Measurements from ENCODE around the gene MAP3K5. TPM values are rescaled to one million over a fixed set of nuclear protein-coding genes. Genes with fewer than 3 reads are reported as not detected.

The MAP3K5 gene, protein sequence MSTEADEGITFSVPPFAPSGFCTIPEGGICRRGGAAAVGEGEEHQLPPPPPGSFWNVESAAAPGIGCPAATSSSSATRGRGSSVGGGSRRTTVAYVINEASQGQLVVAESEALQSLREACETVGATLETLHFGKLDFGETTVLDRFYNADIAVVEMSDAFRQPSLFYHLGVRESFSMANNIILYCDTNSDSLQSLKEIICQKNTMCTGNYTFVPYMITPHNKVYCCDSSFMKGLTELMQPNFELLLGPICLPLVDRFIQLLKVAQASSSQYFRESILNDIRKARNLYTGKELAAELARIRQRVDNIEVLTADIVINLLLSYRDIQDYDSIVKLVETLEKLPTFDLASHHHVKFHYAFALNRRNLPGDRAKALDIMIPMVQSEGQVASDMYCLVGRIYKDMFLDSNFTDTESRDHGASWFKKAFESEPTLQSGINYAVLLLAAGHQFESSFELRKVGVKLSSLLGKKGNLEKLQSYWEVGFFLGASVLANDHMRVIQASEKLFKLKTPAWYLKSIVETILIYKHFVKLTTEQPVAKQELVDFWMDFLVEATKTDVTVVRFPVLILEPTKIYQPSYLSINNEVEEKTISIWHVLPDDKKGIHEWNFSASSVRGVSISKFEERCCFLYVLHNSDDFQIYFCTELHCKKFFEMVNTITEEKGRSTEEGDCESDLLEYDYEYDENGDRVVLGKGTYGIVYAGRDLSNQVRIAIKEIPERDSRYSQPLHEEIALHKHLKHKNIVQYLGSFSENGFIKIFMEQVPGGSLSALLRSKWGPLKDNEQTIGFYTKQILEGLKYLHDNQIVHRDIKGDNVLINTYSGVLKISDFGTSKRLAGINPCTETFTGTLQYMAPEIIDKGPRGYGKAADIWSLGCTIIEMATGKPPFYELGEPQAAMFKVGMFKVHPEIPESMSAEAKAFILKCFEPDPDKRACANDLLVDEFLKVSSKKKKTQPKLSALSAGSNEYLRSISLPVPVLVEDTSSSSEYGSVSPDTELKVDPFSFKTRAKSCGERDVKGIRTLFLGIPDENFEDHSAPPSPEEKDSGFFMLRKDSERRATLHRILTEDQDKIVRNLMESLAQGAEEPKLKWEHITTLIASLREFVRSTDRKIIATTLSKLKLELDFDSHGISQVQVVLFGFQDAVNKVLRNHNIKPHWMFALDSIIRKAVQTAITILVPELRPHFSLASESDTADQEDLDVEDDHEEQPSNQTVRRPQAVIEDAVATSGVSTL (N-terminal part only)
- total RNA-seq = 6.8 TPM

DNA sequence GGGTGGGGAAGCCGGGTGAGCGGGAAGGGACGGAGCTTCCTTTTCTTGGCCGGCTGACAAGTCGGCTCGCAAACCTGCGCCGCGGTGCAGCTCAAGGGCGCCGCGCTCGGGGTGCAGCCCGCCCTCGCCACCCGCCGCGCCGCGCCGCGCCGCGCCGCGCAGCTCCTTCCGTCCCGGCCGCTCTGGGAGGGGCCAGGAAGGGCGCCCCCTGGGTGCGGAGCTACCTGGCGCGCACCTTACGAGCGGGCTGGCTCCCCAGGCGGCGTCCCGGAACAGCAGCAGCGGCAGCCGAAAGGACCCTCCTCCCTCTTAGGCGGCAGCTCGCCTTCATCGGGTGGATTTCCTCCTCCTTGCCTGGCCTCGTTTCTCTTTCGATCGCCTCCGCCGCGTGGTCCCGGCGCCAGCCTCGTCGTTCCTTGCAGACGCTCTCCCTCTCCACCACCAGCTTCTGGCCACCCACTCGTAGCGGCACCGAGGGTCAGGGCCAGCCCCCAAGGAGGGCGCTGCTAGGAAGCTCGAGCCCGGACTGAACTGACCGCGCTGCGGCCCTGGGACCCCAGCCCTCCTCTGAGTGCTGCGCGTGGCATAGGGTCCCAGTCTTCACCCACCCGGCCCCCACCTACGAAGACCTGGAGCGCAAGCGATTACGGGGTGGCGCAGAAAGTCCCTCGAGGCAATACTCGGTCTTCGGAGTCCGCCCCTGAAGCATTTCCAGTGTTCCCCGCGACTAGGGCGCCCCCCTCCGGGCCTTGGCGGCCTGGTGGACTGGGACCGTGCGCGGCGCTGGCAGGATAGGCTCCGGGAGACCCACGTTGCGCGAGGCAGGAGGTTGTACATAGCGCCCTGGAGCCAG lies at the start of gene MAP3K5:
MAP3K5 (minus strand) TSS at position 68 of the 853 bp plus-strand sequence. CDS start 320 bp downstream, outside the sequence.
- H3K9ac ChIP-seq (ENCODE audit: low read depth in 1 of 3, low read length in 3 of 3) = peak within 1 kb of the TSS; percentile 90 to 95 (median 94)
- no peaks in the 10 kb centered on the region for H3K27me3 ChIP-seq (ENCODE audit: control insufficient read depth in 3 of 3, insufficient read depth in 3 of 3, low read length in 3 of 3)
- H3K36me3 ChIP-seq (ENCODE audit: control insufficient read depth in 3 of 3, insufficient read depth in 3 of 3, low read length in 3 of 3) = no peaks in the 10 kb centered on the region
- H3K4me3 ChIP-seq (ENCODE audit: low read length in 3 of 3) = peak within 1 kb of the TSS; percentile 78 to 98 (median 97)
- no peaks in the 10 kb centered on the region for H3K9me3 ChIP-seq (ENCODE audit: control insufficient read depth in 3 of 3, low read length in 3 of 3)
- H3K27ac ChIP-seq (ENCODE audit: low read depth, low read length) = peak within 1 kb of the TSS; percentile 90
- H3K4me1 ChIP-seq (ENCODE audit: control insufficient read depth in 3 of 3, insufficient read depth in 3 of 3, low read length in 3 of 3) = peaks cover 7 to 18% (median 11%) of the 10 kb centered on the region in 3 donors

DNA sequence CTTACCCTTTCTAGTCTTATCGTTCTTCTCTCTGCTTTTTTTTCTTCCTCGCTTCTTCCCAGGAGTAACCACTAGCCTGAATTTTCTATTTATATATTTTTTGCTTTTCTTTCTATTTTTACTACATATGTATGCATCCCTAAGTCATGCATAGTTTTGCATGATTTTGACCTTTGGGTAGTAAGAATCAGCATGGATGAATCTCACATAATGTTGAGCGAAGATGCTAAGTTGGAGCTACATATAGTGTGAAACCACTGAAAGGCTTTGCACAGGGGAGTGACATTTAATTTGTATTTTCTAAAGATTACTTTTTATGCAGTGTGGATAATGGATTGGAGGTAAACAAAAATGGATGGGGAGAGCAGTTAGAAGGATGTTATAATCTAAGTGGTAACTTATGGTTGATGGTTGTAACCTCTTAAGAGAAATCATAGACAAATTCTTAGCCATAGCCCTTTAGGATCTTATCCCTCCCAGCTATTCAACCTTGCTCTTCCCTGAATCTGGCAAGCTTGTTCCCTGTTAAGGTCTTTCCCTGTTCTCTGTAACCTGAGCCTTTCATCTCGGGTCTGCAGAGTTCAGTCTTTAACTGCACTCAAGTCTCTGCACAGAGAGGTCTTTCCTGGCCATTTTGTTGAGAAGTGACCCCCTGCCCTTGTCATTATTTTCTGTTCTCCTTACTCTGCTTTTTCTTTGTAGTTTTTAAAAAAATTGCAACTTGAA lies 48.2 kb upstream of the MAP3K5 start:
- Histone ChIP-seq H3K4me1 (ENCODE audit: control insufficient read depth in 3 of 3, insufficient read depth in 3 of 3, low read length in 3 of 3) (no peaks in the 10 kb centered on the region), H3K9me3 (ENCODE audit: control insufficient read depth in 3 of 3, low read length in 3 of 3) (no peaks in the 10 kb centered on the region), H3K36me3 (ENCODE audit: control insufficient read depth in 3 of 3, insufficient read depth in 3 of 3, low read length in 3 of 3) (peaks cover 0 to 2% (median 0%) of the 10 kb centered on the region in 3 donors), H3K4me3 (ENCODE audit: low read length in 3 of 3) (no peak overlapping the region), H3K27me3 (ENCODE audit: control insufficient read depth in 3 of 3, insufficient read depth in 3 of 3, low read length in 3 of 3) (no peaks in the 10 kb centered on the region), H3K9ac (ENCODE audit: low read depth in 1 of 3, low read length in 3 of 3) (no peak overlapping the region), H3K27ac (ENCODE audit: low read depth, low read length) (no peak overlapping the region)

DNA sequence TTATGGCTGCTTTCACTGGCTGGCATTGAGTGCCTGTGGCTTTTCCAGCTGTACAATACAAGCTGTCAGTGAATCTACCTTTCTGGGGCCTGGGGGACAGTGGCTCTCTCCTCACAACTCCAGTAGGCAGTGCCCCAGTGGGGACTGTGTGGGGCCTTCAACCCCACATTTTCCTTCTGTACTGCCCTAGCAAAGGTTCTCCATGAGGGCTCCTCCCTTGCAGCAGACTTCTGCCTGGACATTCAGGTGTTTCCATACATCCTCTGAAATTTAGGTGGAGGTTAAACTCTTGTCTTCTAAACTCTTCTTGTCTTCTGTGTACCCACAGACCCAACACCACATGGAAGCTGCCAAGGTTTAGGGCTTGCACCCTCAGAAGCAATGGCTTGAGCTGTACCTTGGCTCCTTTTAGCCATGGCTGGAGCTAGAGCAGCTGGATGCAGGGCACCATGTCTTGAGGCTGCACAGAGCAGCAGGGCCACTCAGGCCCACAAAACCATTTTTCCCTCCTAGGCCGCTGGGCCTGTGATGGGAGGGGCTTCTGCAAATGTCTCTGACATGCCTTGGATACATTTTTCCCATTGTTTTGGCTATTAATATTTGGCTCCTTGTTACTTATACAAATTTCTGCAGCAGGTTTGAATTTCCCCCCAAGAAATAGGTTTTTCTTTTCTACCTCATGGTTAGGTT lies 39.7 kb upstream of the MAP3K5 start:
- H3K27ac ChIP-seq (ENCODE audit: low read depth, low read length) = no peak overlapping the region
- peaks cover 0 to 5% (median 3%) of the 10 kb centered on the region in 3 donors for H3K9me3 ChIP-seq (ENCODE audit: control insufficient read depth in 3 of 3, low read length in 3 of 3)
- H3K4me1 ChIP-seq (ENCODE audit: control insufficient read depth in 3 of 3, insufficient read depth in 3 of 3, low read length in 3 of 3) = no peaks in the 10 kb centered on the region
- H3K4me3 ChIP-seq (ENCODE audit: low read length in 3 of 3) = no peak overlapping the region
- peaks cover 7 to 14% (median 12%) of the 10 kb centered on the region in 3 donors for H3K36me3 ChIP-seq (ENCODE audit: control insufficient read depth in 3 of 3, insufficient read depth in 3 of 3, low read length in 3 of 3)
- H3K9ac ChIP-seq (ENCODE audit: low read depth in 1 of 3, low read length in 3 of 3) = no peak overlapping the region
- H3K27me3 ChIP-seq (ENCODE audit: control insufficient read depth in 3 of 3, insufficient read depth in 3 of 3, low read length in 3 of 3) = no peaks in the 10 kb centered on the region

DNA sequence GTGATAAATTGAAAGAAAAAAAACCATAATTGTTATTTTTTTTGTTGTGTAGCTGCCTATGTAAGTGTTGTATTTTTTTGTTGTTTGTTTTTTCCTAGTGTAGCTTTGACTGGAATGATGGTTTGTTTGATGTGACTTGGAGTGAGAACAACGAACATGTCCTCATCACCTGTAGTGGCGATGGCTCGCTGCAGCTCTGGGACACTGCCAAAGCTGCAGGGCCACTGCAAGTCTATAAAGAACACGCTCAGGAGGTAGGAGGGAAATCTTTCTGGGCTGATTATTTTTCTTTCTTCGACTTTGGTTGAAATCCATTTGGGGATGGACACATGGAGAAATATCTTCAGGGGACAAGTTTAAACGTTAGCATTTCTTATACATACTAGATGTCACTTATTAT lies 33.9 kb upstream of the MAP3K5 start:
- Histone ChIP-seq H3K9ac (ENCODE audit: low read depth in 1 of 3, low read length in 3 of 3) (no peak overlapping the region), H3K4me1 (ENCODE audit: control insufficient read depth in 3 of 3, insufficient read depth in 3 of 3, low read length in 3 of 3) (peaks cover 9 to 19% (median 12%) of the 10 kb centered on the region in 3 donors), H3K9me3 (ENCODE audit: control insufficient read depth in 3 of 3, low read length in 3 of 3) (no peaks in the 10 kb centered on the region), H3K27ac (ENCODE audit: low read depth, low read length) (no peak overlapping the region), H3K27me3 (ENCODE audit: control insufficient read depth in 3 of 3, insufficient read depth in 3 of 3, low read length in 3 of 3) (no peaks in the 10 kb centered on the region), H3K36me3 (ENCODE audit: control insufficient read depth in 3 of 3, insufficient read depth in 3 of 3, low read length in 3 of 3) (peaks cover 0 to 14% (median 11%) of the 10 kb centered on the region in 3 donors), H3K4me3 (ENCODE audit: low read length in 3 of 3) (no peak overlapping the region)

DNA sequence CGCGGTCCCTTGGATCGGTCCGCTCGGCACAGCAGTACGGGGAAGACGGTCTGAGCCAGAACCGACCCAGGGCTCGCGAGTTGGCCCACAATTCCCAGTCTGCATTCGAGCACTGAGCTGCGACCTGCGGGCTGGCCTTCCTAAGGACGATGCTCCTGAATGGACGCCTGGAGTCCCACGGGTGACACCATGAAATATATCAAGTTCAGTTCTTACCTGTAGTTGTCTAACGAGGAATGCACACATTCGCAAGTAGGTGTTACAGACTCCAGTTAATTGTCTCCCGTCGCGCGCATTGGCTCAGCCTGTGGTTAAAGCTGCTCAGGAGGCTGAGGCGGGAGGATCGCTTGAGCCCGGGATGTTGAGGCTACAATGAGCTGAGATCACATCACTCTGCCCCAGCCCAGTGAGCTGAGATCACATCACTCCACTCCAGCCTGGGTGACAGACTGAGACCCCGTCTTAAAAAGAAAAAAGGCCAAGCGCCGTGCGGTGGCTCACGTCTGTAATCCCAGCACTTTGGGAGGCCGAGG lies 30.9 kb upstream of the MAP3K5 start:
- no peaks in the 10 kb centered on the region for H3K9me3 ChIP-seq (ENCODE audit: control insufficient read depth in 3 of 3, low read length in 3 of 3)
- H3K4me1 ChIP-seq (ENCODE audit: control insufficient read depth in 3 of 3, insufficient read depth in 3 of 3, low read length in 3 of 3) = peaks cover 13 to 30% (median 15%) of the 10 kb centered on the region in 3 donors
- H3K36me3 ChIP-seq (ENCODE audit: control insufficient read depth in 3 of 3, insufficient read depth in 3 of 3, low read length in 3 of 3) = peaks cover 0 to 14% (median 9%) of the 10 kb centered on the region in 3 donors
- no peaks in the 10 kb centered on the region for H3K27me3 ChIP-seq (ENCODE audit: control insufficient read depth in 3 of 3, insufficient read depth in 3 of 3, low read length in 3 of 3)
- H3K27ac ChIP-seq (ENCODE audit: low read depth, low read length) = peak overlapping the region; percentile 85
- peak overlapping the region; percentile 81 to 97 (median 87) for H3K4me3 ChIP-seq (ENCODE audit: low read length in 3 of 3)
- H3K9ac ChIP-seq (ENCODE audit: low read depth in 1 of 3, low read length in 3 of 3) = peak overlapping the region; percentile 87 to 88 (median 88)

DNA sequence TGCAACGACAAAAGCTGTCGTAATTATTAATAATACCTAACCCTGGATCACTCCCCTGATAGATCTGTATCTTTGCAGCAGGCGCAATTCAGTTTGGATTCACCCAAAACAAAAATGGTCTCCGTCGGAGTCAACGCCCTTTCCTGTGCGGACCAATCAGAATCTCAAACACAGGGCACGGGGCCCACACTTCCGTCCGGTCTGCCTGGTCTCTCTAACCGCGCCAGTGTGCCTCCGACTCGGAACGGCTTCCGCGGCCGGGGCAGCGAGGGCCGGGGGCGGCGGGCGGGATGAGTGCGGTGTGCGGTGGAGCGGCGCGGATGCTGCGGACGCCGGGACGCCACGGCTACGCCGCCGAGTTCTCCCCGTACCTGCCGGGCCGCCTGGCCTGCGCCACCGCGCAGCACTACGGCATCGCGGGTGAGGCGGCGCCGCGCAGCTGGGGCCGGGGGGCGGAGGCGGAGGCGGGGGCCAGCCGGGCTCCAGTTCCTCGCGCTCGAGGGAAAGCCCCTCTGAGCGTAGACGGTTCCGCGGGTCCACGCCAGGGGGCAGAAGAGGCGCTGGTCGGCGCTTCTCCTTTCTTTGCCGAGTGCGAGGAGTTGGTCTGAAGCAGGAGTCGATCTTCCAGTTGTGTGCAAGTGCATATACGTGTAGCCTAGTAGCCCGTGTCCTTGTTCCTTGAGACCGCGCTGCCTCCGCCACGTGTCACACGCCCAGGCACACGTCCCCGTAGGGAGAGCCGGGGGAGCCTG lies 30.3 kb upstream of the MAP3K5 start, which contains the start of gene PEX7:
PEX7 (plus strand) TSS at position 217 of the 752 bp plus-strand sequence; CDS start at position 291, 74 bp downstream.
- Histone ChIP-seq H3K27ac (ENCODE audit: low read depth, low read length) (peak within 1 kb of the TSS; percentile 85), H3K9me3 (ENCODE audit: control insufficient read depth in 3 of 3, low read length in 3 of 3) (no peaks in the 10 kb centered on the region), H3K27me3 (ENCODE audit: control insufficient read depth in 3 of 3, insufficient read depth in 3 of 3, low read length in 3 of 3) (no peaks in the 10 kb centered on the region), H3K4me3 (ENCODE audit: low read length in 3 of 3) (peak within 1 kb of the TSS; percentile 81 to 97 (median 87)), H3K9ac (ENCODE audit: low read depth in 1 of 3, low read length in 3 of 3) (peak within 1 kb of the TSS; percentile 87 to 88 (median 88)), H3K4me1 (ENCODE audit: control insufficient read depth in 3 of 3, insufficient read depth in 3 of 3, low read length in 3 of 3) (peaks cover 13 to 30% (median 15%) of the 10 kb centered on the region in 3 donors), H3K36me3 (ENCODE audit: control insufficient read depth in 3 of 3, insufficient read depth in 3 of 3, low read length in 3 of 3) (peaks cover 0 to 14% (median 9%) of the 10 kb centered on the region in 3 donors)

DNA sequence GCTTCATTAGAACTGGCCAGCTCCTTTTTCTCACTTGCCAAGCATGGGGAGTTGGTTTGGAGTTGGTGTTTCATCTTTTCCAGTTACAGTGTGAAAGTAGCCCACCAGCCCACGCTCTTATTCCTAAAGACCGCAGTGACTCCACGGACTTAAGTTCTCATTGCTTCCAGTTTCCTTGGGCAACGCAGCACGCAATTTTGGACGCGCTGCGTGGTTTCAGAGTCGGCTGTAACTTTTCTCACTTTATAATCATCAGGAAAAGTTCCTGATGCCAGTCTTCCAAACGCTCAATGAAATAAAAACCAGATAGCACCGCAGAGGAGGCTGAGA lies 29.7 kb upstream of the MAP3K5 start:
- H3K27ac ChIP-seq (ENCODE audit: low read depth, low read length) = peak overlapping the region; percentile 85
- H3K9me3 ChIP-seq (ENCODE audit: control insufficient read depth in 3 of 3, low read length in 3 of 3) = no peaks in the 10 kb centered on the region
- H3K4me1 ChIP-seq (ENCODE audit: control insufficient read depth in 3 of 3, insufficient read depth in 3 of 3, low read length in 3 of 3) = peaks cover 13 to 30% (median 15%) of the 10 kb centered on the region in 3 donors
- H3K27me3 ChIP-seq (ENCODE audit: control insufficient read depth in 3 of 3, insufficient read depth in 3 of 3, low read length in 3 of 3) = no peaks in the 10 kb centered on the region
- peak overlapping the region; percentile 87 to 88 (median 88) for H3K9ac ChIP-seq (ENCODE audit: low read depth in 1 of 3, low read length in 3 of 3)
- peak overlapping the region; percentile 81 to 97 (median 87) for H3K4me3 ChIP-seq (ENCODE audit: low read length in 3 of 3)
- H3K36me3 ChIP-seq (ENCODE audit: control insufficient read depth in 3 of 3, insufficient read depth in 3 of 3, low read length in 3 of 3) = peaks cover 0 to 14% (median 6%) of the 10 kb centered on the region in 3 donors
